H1 (cell line): ENCODE results near the gene DNMT1. TPM values are rescaled to one million over a fixed set of nuclear protein-coding genes. Genes with fewer than 3 reads are reported as not detected.
A peak's percentile ranks its signal among the peaks of the same experiment; 100 is the strongest.

Source experiments
- CTCF ChIA-PET: fragments of 300-600 bp; sonication (Branson Sonifier 250); formaldehyde crosslinking; loops from one replicate; lab custom pipeline; 2021; ENCODE audit not compliant: partially characterized antibody; lab: Charles Lee
- POLR2A ChIA-PET: fragments of 300-600 bp; sonication (Branson Sonifier 250); formaldehyde crosslinking; loops from one replicate; lab custom pipeline; 2021; ENCODE audit warnings: inconsistent platforms; ENCODE audit not compliant: partially characterized antibody; lab: Charles Lee
- DNase-seq, 2 experiments: peaks; one replicate each; pipeline versions ENCODE4 v3.0.0 to v3.0.0-alpha.2; 2010 to 2022; ENCODE audit warnings: low spot score in 2 of 2, low read depth in 1 of 2, mixed read lengths in 1 of 2
- FAIRE-seq: peaks from 2 replicates; lab custom pipeline; 2011; peaks lifted over from hg19 to GRCh38; lab: Jason Lieb, UNC
- H2AFZ ChIP-seq: 2 replicates; pipeline ENCODE4 v1.8.1; 2012; ENCODE audit warnings: low read length, inconsistent platforms
- H2AK5ac ChIP-seq: 2 replicates; pipeline ENCODE4 v1.6.1; 2013; ENCODE audit warnings: low read depth, low read length
- H2BK120ac ChIP-seq: replicated peaks from 2 replicates; pipeline ENCODE3; 2013; ENCODE audit warnings: low read depth, low read length, inconsistent platforms
- H2BK12ac ChIP-seq: 2 replicates; pipeline ENCODE4 v1.6.1; 2013; ENCODE audit warnings: low read depth, low read length
- H2BK15ac ChIP-seq: 2 replicates; pipeline ENCODE4 v1.6.1; 2013; ENCODE audit warnings: low read length
- H2BK20ac ChIP-seq: 2 replicates; pipeline ENCODE4 v1.6.1; 2013; ENCODE audit warnings: low read length
- H2BK5ac ChIP-seq: 2 replicates; pipeline ENCODE4 v1.6.1; 2013; ENCODE audit warnings: low read depth, low read length
- H3K14ac ChIP-seq: 2 replicates; pipeline ENCODE4 v1.6.1; 2013; ENCODE audit warnings: inconsistent platforms; ENCODE audit not compliant: insufficient read length
- H3K18ac ChIP-seq: 2 replicates; pipeline ENCODE4 v1.6.1; 2013; ENCODE audit warnings: low read length; ENCODE audit errors: extremely low read depth
- H3K23ac ChIP-seq: 2 replicates; pipeline ENCODE4 v1.6.1; 2013; ENCODE audit warnings: inconsistent platforms; ENCODE audit not compliant: insufficient read length
- H3K23me2 ChIP-seq: 2 replicates; pipeline ENCODE4 v1.6.1; 2013; ENCODE audit warnings: low read depth, low read length
- H3K27ac ChIP-seq: 2 replicates; pipeline ENCODE4 v1.6.1; 2011; ENCODE audit warnings: low read depth, low read length, inconsistent platforms
- H3K27me3 ChIP-seq, 4 experiments: replicated peaks in 1 of 4; 1 replicate in 1 of 4; 2 replicates in 3 of 4; pipeline versions ENCODE4 v1.6.1 to v1.8.1; 2011 to 2013; ENCODE audit warnings: low read length in 3 of 4, mild to moderate bottlenecking in 3 of 4, inconsistent platforms in 2 of 4, mixed read lengths in 2 of 4, moderate library complexity in 1 of 4; ENCODE audit not compliant: control insufficient read depth in 3 of 4, insufficient read depth in 3 of 4; ENCODE audit errors: extremely low read depth in 1 of 4
- H3K36me3 ChIP-seq, 4 experiments: 2 replicates each; pipeline versions ENCODE4 v1.6.1 to v1.8.1; 2011 to 2013; ENCODE audit warnings: mild to moderate bottlenecking in 4 of 4, low read length in 3 of 4, moderate library complexity in 2 of 4, control low read depth in 1 of 4, inconsistent platforms in 1 of 4; ENCODE audit not compliant: insufficient read depth in 4 of 4, control insufficient read depth in 2 of 4
- H3K4ac ChIP-seq: replicated peaks from 2 replicates; pipeline ENCODE3; 2013; ENCODE audit warnings: low read length, low read depth, mixed read lengths, inconsistent platforms; ENCODE audit not compliant: insufficient read length
- H3K4me1 ChIP-seq, 4 experiments: replicated peaks in 1 of 4; 1 replicate in 1 of 4; 2 replicates in 3 of 4; pipeline versions ENCODE4 v1.6.1 to v1.8.1; 2011 to 2013; ENCODE audit warnings: low read length in 3 of 4, inconsistent platforms in 2 of 4, mixed read lengths in 1 of 4; ENCODE audit not compliant: insufficient read depth in 4 of 4, control insufficient read depth in 3 of 4
- H3K4me2 ChIP-seq, 2 experiments: 2 replicates each; pipeline versions ENCODE4 v1.6.1 to v1.8.1; 2011 to 2013; ENCODE audit warnings: low read depth in 2 of 2, low read length in 2 of 2, control low read depth in 1 of 2, inconsistent platforms in 1 of 2, mild to moderate bottlenecking in 1 of 2; ENCODE audit not compliant: insufficient read depth in 1 of 2
- H3K4me3 ChIP-seq, 4 experiments: fragments of 200-600, 300-600 bp in 1 of 4; sonication (generic), shearing (Covaris generic), sonication (Bioruptor Twin) in 1 of 4; 2 replicates each; pipeline versions ENCODE4 v1.5.1 to v1.8.1; 2011 to 2016; ENCODE audit warnings: low read length in 4 of 4, low read depth in 3 of 4, control low read depth in 2 of 4, inconsistent platforms in 2 of 4, mild to moderate bottlenecking in 2 of 4, mixed read lengths in 1 of 4, moderate library complexity in 1 of 4; ENCODE audit not compliant: insufficient read depth in 2 of 4; ENCODE audit errors: extremely low read depth in 1 of 4
- H3K56ac ChIP-seq: replicated peaks from 2 replicates; pipeline ENCODE3; 2013; ENCODE audit warnings: low read depth, mild to moderate bottlenecking, mixed read lengths, low read length, inconsistent platforms; ENCODE audit not compliant: insufficient read length
- H3K79me1 ChIP-seq: 2 replicates; pipeline ENCODE4 v1.6.1; 2013; ENCODE audit warnings: low read depth, low read length, control low read depth
- H3K79me2 ChIP-seq, 2 experiments: 2 replicates each; pipeline versions ENCODE4 v1.6.1 to v1.8.1; 2012 to 2013; ENCODE audit warnings: low read length in 2 of 2, mild to moderate bottlenecking in 2 of 2, inconsistent platforms in 1 of 2; ENCODE audit not compliant: insufficient read depth in 2 of 2, control insufficient read depth in 1 of 2
- H3K9ac ChIP-seq, 4 experiments: replicated peaks in 1 of 4; 1 replicate in 1 of 4; 2 replicates in 3 of 4; pipeline versions ENCODE4 v1.6.1 to v1.8.1; 2011 to 2013; ENCODE audit warnings: low read depth in 3 of 4, low read length in 3 of 4, control low read depth in 2 of 4, mild to moderate bottlenecking in 2 of 4, moderate library complexity in 2 of 4, inconsistent platforms in 1 of 4; ENCODE audit errors: extremely low read depth in 1 of 4
- H3K9me3 ChIP-seq, 2 experiments: 2 replicates each; pipeline versions ENCODE4 v1.6.1 to v1.8.1; 2012 to 2013; ENCODE audit warnings: mild to moderate bottlenecking in 2 of 2, moderate library complexity in 2 of 2, control low read depth in 1 of 2, inconsistent platforms in 1 of 2, low read depth in 1 of 2, low read length in 1 of 2, mixed read lengths in 1 of 2; ENCODE audit not compliant: insufficient read depth in 2 of 2
- H4K20me1 ChIP-seq, 2 experiments: replicated peaks in 1 of 2; 2 replicates each; pipeline versions ENCODE3 to v1.8.1; 2011 to 2013; ENCODE audit warnings: inconsistent platforms in 2 of 2, low read length in 2 of 2, mild to moderate bottlenecking in 1 of 2; ENCODE audit not compliant: insufficient read depth in 2 of 2, control insufficient read depth in 1 of 2
- H4K5ac ChIP-seq: 2 replicates; pipeline ENCODE4 v1.6.1; 2013; ENCODE audit warnings: low read length, low read depth, mixed read lengths, inconsistent platforms; ENCODE audit not compliant: insufficient read length
- H4K8ac ChIP-seq: 2 replicates; pipeline ENCODE4 v1.8.0; 2013; ENCODE audit warnings: mild to moderate bottlenecking, moderate library complexity, low read length, inconsistent platforms; ENCODE audit not compliant: insufficient read depth; ENCODE audit errors: extremely low read depth
- H4K91ac ChIP-seq: replicated peaks from 2 replicates; pipeline ENCODE3; 2013; ENCODE audit warnings: low read length, mixed read lengths, inconsistent platforms; ENCODE audit not compliant: insufficient read length
- ATF2 ChIP-seq: IDR thresholded peaks from 2 replicates; pipeline ENCODE4 v1.6.1; 2012; ENCODE audit warnings: low read length, inconsistent platforms
- KDM1A ChIP-seq: fragments of 200-600, 300-600 bp; sonication (generic); IDR thresholded peaks from 2 replicates; pipeline ENCODE4 v1.7.1; 2016; ENCODE audit warnings: mild to moderate bottlenecking, low read length, borderline replicate concordance
- POLR2A ChIP-seq, 2 experiments: IDR thresholded peaks; 1 replicate in 1 of 2; 2 replicates in 1 of 2; pipeline ENCODE4 v1.6.1; 2011; ENCODE audit warnings: low read depth in 2 of 2, low read length in 2 of 2, mild to moderate bottlenecking in 2 of 2; ENCODE audit errors: control extremely low read depth in 1 of 2
- SAP30 ChIP-seq: fragments of 300-600 bp; sonication (generic); IDR thresholded peaks from 2 replicates; pipeline ENCODE4 v1.7.1; 2012; ENCODE audit warnings: low read length, moderate library complexity, mild to moderate bottlenecking, inconsistent platforms; ENCODE audit not compliant: insufficient read depth, insufficient replicate concordance
- WGBS, 2 experiments: shearing (Covaris generic) in 1 of 2; methylation state at CpG; one replicate each; pipeline versions ENCODE4 v1.1.6 to v1.1.7; 2013 to 2015; ENCODE audit warnings: low lambda C conversion rate in 2 of 2, mixed read lengths in 2 of 2, inconsistent platforms in 1 of 2, low coverage in 1 of 2, missing lambda C conversion rate in 1 of 2; ENCODE audit not compliant: insufficient replicate concordance in 2 of 2, insufficient coverage in 1 of 2, insufficient read length in 1 of 2; ENCODE audit errors: extremely low coverage in 1 of 2, missing lambda C conversion rate in 1 of 2; 5-methylcytosine and 5-hydroxymethylcytosine counted together
- polyA plus RNA-seq, 7 experiments: library from polyadenylated mRNA; depleted of rRNA in 3 of 7; stranded (reverse) in 5 of 7; unstranded in 2 of 7; fragments of >200 nt in 5 of 7; fragments of 200-250 nt in 2 of 7; gene quantifications; 1 replicate in 5 of 7; 2 replicates in 1 of 7; 4 replicates in 1 of 7; pipeline versions ENCODE4 v1.2.1 to v1.2.3, GENCODE V29; 2011 to 2013; ENCODE audit warnings: missing spikeins in 2 of 7, mixed read lengths in 2 of 7
- total RNA-seq: library from RNA; stranded (reverse); fragmentation: NEBNext Ultra II Directional; extraction: Animal tissue kit (Norgen Biotek cat#: 25700); gene quantifications from 2 replicates; pipeline ENCODE4 v1.2.1, GENCODE V29; 2021

The DNMT1 gene
- total and polyA plus RNA-seq, 2 of the 8 experiments (the other 6 are each of a cell fraction or from before 2014, with no cell fraction given): 101 to 210 TPM

- Histone ChIP-seq H3K4me3 (no peak overlapping the region), H3K9me3 (no peaks in the 10 kb centered on the region), H4K91ac (no peak overlapping the region), H2BK20ac (no peak overlapping the region), H4K20me1 (peaks cover 0 to 2% of the 10 kb centered on the region in 2 experiments), H4K8ac (no peak overlapping the region), H3K14ac (no peak overlapping the region), H3K79me2 (peaks cover 6 to 16% of the 10 kb centered on the region in 2 experiments; a peak in 3 of 4 replicates), H3K56ac (no peak overlapping the region), H3K27me3 (no peaks in the 10 kb centered on the region), H3K9ac (0 out of 7 replicates have a peak overlapping the region, but pooled peaks of 1 of the 4 experiments have one; percentile 10), H2BK5ac (no peak overlapping the region), H3K4ac (no peak overlapping the region), H2AK5ac (no peak overlapping the region), H3K18ac (no peak overlapping the region), H3K79me1 (peaks cover 5% of the 10 kb centered on the region; the same call in 1 of the 2 replicates), H3K23ac (no peak overlapping the region), H2BK120ac (no peak overlapping the region), H2AFZ (no peak overlapping the region), H4K5ac (no peak overlapping the region), H3K27ac (no peak overlapping the region), H2BK12ac (peak overlapping the region; percentile 27; the same call in 1 of the 2 replicates), H3K4me1 (peaks cover 0 to 4% (median 3%) of the 10 kb centered on the region in 4 experiments; a peak in 5 of 7 replicates), H3K36me3 (peaks cover 3 to 6% (median 4%) of the 10 kb centered on the region in 4 experiments), H3K4me2 (no peak overlapping the region), H3K23me2 (0 out of 2 replicates have a peak, but pooled peaks cover 4% of the 10 kb centered on the region), H2BK15ac (no peak overlapping the region)
- DNase-seq: no peak
- 85% methylated on average over 7 of the region's 7 CpGs; no CpG with 5 or more reads in 1 of the 2 experiments for WGBS, 2 experiments
- ChIA-PET CTCF (interaction anchor here (0.6 to 2.9 kb wide), 4 partner anchors 10 to 1801 kb away, joined by 3 to 20 read pairs (median 4); partner anchors contain the start of gene P2RY11), POLR2A (interaction anchor here (2.6 to 16.9 kb wide), 2 partner anchors 10 to 23 kb away, joined by 7 to 412 read pairs; partner anchors contain the start of genes EIF3G and P2RY11)
- no peak for FAIRE-seq
- TF ChIP-seq ATF2 (no peak), POLR2A (IDR thresholded peaks at IDR 0.05; ENCODE audit: control extremely low read depth in 1 of 2, low read depth in 2 of 2, low read length in 2 of 2) (no peak), SAP30 (no peak), KDM1A (peak; percentile 59; the same call in 1 of the 2 replicates)
These were observed 91.9 kb downstream of the DNMT1 start for GRCh38 chr19:10102787-10103236.
